OCI-LY7 (cell line): ENCODE data around the gene GRIA4.
"Not testable (repeated sequence)": the region's sequence is repeated elsewhere in the genome, so short reads cannot be mapped to it uniquely, and the experiment has no call there.

ENCODE experiments used
- EZH2phosphoT487 ChIP-seq: fragments of 200-600 bp; sonication (generic); IDR thresholded peaks from 2 replicates; pipeline ENCODE4 v1.6.1; 2018; ENCODE audit warnings: low read depth, borderline replicate concordance, mild to moderate bottlenecking, mixed run types, antibody characterized with exemption, low read length, moderate library complexity, mixed read lengths
- TF ChIP-seq, protein P1 (sequence below): fragments of 200-600 bp; sonication (generic); conservative IDR thresholded peaks from 2 replicates; pipeline ENCODE4 v1.5.1; 2014; ENCODE audit warnings: mild to moderate bottlenecking, antibody characterized with exemption, low read length, moderate library complexity, mixed read lengths

DNA sequence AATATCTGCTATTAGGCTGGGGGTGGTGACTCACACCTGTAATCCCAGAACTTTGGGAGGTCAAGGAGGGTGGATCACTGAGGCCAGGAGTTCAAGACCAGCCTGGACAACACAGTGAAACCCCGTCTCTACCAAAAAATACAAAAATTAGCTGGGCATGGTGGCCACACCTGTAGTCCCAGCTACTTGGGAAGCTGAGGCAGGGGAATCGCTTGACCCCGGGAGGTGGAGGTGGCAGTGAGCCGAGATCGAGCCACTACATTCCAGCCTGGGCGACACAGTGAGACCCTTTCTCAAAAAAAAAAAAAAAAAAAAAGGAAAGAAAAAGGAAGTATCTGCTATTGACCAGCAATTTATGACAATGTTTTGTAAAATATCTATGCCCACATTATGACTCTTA is 176.0 kb downstream of the GRIA4 start:
- TF ChIP-seq, protein P1, sequence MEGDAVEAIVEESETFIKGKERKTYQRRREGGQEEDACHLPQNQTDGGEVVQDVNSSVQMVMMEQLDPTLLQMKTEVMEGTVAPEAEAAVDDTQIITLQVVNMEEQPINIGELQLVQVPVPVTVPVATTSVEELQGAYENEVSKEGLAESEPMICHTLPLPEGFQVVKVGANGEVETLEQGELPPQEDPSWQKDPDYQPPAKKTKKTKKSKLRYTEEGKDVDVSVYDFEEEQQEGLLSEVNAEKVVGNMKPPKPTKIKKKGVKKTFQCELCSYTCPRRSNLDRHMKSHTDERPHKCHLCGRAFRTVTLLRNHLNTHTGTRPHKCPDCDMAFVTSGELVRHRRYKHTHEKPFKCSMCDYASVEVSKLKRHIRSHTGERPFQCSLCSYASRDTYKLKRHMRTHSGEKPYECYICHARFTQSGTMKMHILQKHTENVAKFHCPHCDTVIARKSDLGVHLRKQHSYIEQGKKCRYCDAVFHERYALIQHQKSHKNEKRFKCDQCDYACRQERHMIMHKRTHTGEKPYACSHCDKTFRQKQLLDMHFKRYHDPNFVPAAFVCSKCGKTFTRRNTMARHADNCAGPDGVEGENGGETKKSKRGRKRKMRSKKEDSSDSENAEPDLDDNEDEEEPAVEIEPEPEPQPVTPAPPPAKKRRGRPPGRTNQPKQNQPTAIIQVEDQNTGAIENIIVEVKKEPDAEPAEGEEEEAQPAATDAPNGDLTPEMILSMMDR = not testable (repeated sequence)
- not testable (repeated sequence) for TF ChIP-seq EZH2phosphoT487
